Skeletal muscle tissue (tissue), 4 donors: ENCODE data around the gene SVIL. TPM values are rescaled to one million over a fixed set of nuclear protein-coding genes. Genes with fewer than 3 reads are reported as not detected.
"Not testable (repeated sequence)": the region's sequence is repeated elsewhere in the genome, so short reads cannot be mapped to it uniquely, and the experiment has no call there.

Experiments
- H3K27ac ChIP-seq: one replicate; pipeline ENCODE4 v1.7.0; 2013; ENCODE audit warnings: mild to moderate bottlenecking, low read depth, low read length, inconsistent platforms
- H3K27me3 ChIP-seq, 3 donors: one replicate each; pipeline ENCODE4 v1.7.0; 2013; ENCODE audit warnings: low read length in 3 of 3; ENCODE audit not compliant: control insufficient read depth in 3 of 3, insufficient read depth in 3 of 3
- H3K36me3 ChIP-seq, 3 donors: one replicate each; pipeline ENCODE4 v1.7.0; 2013; ENCODE audit warnings: low read length in 3 of 3; ENCODE audit not compliant: control insufficient read depth in 3 of 3, insufficient read depth in 3 of 3
- H3K4me1 ChIP-seq, 3 donors: one replicate each; pipeline ENCODE4 v1.7.0; 2013; ENCODE audit warnings: low read length in 3 of 3, mild to moderate bottlenecking in 3 of 3; ENCODE audit not compliant: control insufficient read depth in 3 of 3, insufficient read depth in 3 of 3
- H3K4me3 ChIP-seq, 3 donors: one replicate each; pipeline ENCODE4 v1.7.0; 2013; ENCODE audit warnings: low read length in 3 of 3
- H3K9ac ChIP-seq, 3 donors: one replicate each; pipeline ENCODE4 v1.7.0; 2013; ENCODE audit warnings: low read length in 3 of 3, mild to moderate bottlenecking in 3 of 3, moderate library complexity in 2 of 3, low read depth in 1 of 3
- H3K9me3 ChIP-seq, 3 donors: one replicate each; pipeline ENCODE4 v1.7.0; 2013; ENCODE audit warnings: low read length in 3 of 3; ENCODE audit not compliant: control insufficient read depth in 3 of 3
- total RNA-seq: library from RNA; depleted of rRNA; stranded (reverse); fragments of >200 nt; gene quantifications from one replicate; pipeline ENCODE4 v1.2.3, GENCODE V29; 2014
- donor health status: Osteomylitis.

SVIL gene
- total RNA-seq, 1 donor from 2014 or later = 153 TPM

DNA sequence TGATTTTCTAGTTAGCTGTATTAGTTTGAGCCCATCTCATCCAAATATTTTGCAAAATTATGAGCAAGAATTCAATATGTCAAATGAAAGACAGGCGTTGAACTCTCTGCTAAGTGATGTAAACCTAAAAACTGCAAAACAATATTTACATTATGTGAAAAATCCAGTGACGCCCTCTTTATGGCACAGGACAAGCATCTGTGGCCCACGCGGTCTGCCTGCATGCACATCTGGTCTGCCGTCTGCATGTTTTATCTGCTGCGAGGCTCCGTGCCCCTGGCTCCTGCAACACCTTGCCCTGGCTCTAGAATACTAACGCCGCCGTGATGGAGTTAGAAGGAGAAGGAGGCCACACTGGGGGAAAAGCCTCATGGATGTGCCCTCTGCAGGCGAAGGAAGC is 142.0 kb downstream of the SVIL start:
- Histone ChIP-seq H3K4me1 (peaks cover 0 to 6% (median 0%) of the 10 kb centered on the region in 3 donors), H3K4me3 (no peak overlapping the region), H3K36me3 (peaks cover 67 to 70% (median 68%) of the 10 kb centered on the region in 3 donors), H3K27ac (no peak overlapping the region), H3K27me3 (no peaks in the 10 kb centered on the region), H3K9me3 (no peaks in the 10 kb centered on the region), H3K9ac (no peak overlapping the region)

DNA sequence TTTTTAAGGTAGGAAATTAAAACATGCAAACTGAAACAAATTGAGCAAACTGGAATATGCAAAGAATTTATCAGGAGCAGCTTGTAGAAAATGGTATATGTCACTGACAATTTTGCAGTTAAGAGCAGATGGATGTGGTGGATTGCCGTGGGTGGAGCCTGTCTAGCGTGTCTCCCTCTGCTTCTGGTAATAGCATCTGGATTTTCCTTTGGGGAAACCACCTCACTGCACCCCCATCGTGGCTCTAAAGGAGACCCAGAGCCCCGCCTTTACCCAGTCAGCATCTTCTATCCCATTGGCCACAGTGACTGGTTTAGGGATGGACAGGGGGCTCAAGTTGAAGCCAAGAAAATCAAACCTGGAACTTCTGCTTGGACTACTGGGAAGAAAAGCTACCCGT is 142.9 kb downstream of the SVIL start:
- no peak overlapping the region for H3K9ac ChIP-seq
- peaks cover 71 to 74% (median 72%) of the 10 kb centered on the region in 3 donors for H3K36me3 ChIP-seq
- H3K27ac ChIP-seq = no peak overlapping the region

DNA sequence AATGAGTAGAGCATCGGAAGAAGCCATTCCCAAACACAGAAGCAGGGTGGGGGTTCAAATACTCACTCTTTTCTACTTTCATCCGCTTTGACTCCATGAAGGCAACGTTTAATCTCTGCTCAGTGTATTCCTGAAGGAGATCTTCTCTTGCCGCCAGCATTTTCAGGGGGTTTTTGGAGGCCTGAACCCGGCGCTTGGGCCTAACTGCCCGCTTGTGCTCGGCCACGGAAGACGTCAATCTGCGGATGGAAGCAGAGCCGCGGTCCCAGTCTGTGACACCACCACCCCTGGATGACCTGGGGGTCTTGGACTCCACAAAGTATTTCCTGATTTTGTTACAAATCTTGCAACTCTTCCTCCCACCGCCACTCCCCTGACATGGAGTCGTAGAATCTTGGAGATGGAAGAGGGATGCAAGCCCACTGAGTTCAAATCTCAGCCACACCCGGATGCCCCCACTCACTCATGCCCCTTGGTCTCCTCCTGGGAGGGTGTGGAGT is 143.9 kb downstream of the SVIL start:
- H3K27me3 ChIP-seq, H3K27ac ChIP-seq, H3K9ac ChIP-seq, H3K9me3 ChIP-seq, H3K4me1 ChIP-seq, H3K4me3 ChIP-seq: not testable (repeated sequence)
- H3K36me3 ChIP-seq = peaks cover 77 to 81% (median 78%) of the 10 kb centered on the region in 3 donors

More for the DNA sequence above, 142.9 kb downstream of the SVIL start:
- H3K27me3 ChIP-seq = no peaks in the 10 kb centered on the region
- H3K4me3 ChIP-seq = no peak overlapping the region
- H3K9me3 ChIP-seq = no peaks in the 10 kb centered on the region
- H3K4me1 ChIP-seq = peaks cover 0 to 6% (median 0%) of the 10 kb centered on the region in 3 donors

DNA sequence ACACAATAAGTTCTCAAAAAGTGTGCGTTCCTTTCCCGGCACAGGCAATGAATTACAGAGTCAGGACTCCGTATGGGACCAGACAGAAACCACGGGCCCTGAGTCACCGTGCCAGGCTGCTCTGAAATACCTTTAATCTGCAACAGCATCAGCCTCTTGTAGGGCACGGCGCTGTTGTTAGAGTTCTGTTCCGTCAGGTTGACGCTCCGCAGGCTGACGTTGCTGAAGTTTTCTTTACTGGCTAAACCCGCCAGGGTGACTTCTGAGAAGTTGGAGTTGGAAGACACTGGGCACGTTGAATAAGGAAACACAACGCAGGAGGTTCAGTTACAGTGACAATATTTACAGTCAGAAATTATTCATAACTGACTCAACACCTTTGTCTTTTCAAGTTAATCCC is 146.3 kb downstream of the SVIL start:
- not testable (repeated sequence) for H3K9me3 ChIP-seq, H3K9ac ChIP-seq, H3K27ac ChIP-seq, H3K4me3 ChIP-seq, H3K4me1 ChIP-seq, H3K27me3 ChIP-seq
- H3K36me3 ChIP-seq = peaks cover 72 to 84% (median 83%) of the 10 kb centered on the region in 3 donors

DNA sequence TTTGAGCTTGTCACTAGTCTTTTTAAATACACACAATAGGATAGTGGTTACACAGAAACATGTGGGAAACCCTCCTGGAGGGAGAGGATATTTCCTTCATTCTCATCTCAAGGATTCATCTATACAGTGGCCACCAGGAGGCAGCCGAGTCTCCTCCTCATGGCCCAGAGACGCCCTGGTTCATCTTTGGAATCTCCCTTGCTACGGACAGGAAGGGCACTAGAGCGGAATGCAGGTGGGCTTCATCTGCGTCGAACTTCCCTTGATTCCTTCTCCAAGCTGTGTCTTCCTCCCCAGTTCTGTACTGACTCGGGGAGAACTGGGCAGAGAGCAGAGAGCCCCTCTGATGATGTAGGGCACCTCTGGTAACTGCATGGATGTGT is 146.9 kb downstream of the SVIL start:
- not testable (repeated sequence) for H3K27me3 ChIP-seq, H3K27ac ChIP-seq, H3K9me3 ChIP-seq, H3K9ac ChIP-seq, H3K4me3 ChIP-seq, H3K4me1 ChIP-seq
- peaks cover 69 to 83% (median 83%) of the 10 kb centered on the region in 3 donors for H3K36me3 ChIP-seq

DNA sequence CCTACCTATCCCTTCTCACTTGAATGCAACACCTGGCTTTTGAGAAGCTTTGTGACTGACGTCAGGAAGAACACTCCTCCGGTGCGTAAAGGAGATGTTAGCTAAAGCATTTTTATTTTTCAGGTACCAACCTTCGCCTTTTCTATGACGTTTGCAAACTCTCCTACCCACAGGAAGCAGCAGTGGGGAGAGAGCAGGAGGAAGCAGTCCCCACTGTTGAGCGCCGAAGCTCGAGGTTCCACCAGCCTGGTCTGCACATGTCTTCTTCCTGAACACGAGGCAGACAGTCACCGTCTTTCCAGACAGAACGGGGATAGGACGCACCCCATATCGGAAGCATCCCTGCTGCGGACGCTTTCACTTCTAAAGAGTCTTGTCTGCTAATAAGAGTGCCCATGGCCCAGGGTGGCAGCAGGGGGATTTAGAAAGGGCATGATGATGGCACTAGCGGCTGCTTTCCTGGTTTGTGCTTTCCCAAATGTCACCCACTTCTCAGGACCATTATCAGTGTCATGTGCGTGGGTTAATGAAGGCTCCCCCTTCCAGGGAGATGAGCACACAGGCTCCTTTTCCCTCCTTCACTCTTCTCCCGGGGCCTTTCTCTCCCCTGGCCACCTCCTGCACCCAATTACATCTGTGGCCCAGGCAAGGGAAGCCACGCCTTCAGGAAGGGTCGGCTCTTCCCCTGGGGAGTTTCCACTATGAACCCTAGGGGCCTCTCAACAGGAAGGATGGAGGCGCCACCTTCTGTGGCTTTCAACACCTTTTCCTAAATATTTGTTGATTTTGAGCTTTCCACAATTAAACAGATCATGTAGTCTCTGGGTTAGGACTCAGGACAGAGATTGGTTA is 147.5 kb downstream of the SVIL start:
- not testable (repeated sequence) for H3K27ac ChIP-seq, H3K9ac ChIP-seq, H3K9me3 ChIP-seq, H3K4me1 ChIP-seq, H3K27me3 ChIP-seq, H3K4me3 ChIP-seq
- H3K36me3 ChIP-seq = peaks cover 71 to 84% (median 83%) of the 10 kb centered on the region in 3 donors

DNA sequence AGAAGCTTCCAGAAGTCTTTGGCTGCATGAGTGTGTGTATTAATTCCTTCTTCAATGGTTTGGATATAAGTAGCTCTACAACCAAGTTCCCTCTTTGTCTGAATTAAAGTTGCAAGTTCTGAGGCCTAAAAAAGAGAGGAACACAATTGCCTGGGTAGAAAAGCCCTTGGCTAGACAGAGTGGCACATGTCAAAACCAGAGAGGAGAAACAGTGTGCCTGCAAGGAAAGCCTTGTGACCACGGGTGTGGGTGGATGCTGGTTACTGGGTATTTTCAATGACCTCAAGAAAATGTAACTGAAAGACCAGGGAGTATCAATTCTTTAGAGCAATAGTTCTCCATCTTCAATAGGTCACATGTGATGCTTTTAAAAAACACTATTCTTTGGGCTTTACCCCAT is 148.3 kb downstream of the SVIL start:
- Histone ChIP-seq H3K4me1 (peaks cover 0 to 9% (median 5%) of the 10 kb centered on the region in 3 donors), H3K27me3 (no peaks in the 10 kb centered on the region), H3K4me3 (no peak overlapping the region), H3K9ac (no peak overlapping the region), H3K9me3 (no peaks in the 10 kb centered on the region), H3K36me3 (peaks cover 64 to 81% (median 79%) of the 10 kb centered on the region in 3 donors), H3K27ac (no peak overlapping the region)

DNA sequence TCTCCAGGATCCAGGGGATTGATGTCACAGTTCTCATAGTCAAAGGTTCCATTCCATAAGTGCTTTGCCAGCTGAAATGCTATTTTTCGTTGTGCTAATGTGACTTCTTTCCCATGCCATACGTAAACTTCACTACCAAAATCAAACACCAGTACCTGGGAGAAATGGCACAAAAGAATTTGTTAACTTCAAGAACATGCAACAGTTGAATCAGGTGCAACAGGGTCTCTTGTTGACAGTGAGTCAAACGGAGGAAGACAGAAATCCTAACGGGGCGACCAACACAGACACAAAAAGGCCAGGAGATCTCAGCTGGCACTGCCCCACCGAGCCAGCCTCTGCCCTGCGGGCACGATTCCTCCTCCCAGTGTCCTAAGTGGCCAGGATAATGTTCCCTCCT is 150.1 kb downstream of the SVIL start:
- Histone ChIP-seq H3K4me1 (peaks cover 0 to 15% (median 5%) of the 10 kb centered on the region in 3 donors), H3K36me3 (peaks cover 64 to 89% (median 79%) of the 10 kb centered on the region in 3 donors)
- H3K9ac ChIP-seq, H3K27me3 ChIP-seq, H3K27ac ChIP-seq, H3K4me3 ChIP-seq, H3K9me3 ChIP-seq: not testable (repeated sequence)

DNA sequence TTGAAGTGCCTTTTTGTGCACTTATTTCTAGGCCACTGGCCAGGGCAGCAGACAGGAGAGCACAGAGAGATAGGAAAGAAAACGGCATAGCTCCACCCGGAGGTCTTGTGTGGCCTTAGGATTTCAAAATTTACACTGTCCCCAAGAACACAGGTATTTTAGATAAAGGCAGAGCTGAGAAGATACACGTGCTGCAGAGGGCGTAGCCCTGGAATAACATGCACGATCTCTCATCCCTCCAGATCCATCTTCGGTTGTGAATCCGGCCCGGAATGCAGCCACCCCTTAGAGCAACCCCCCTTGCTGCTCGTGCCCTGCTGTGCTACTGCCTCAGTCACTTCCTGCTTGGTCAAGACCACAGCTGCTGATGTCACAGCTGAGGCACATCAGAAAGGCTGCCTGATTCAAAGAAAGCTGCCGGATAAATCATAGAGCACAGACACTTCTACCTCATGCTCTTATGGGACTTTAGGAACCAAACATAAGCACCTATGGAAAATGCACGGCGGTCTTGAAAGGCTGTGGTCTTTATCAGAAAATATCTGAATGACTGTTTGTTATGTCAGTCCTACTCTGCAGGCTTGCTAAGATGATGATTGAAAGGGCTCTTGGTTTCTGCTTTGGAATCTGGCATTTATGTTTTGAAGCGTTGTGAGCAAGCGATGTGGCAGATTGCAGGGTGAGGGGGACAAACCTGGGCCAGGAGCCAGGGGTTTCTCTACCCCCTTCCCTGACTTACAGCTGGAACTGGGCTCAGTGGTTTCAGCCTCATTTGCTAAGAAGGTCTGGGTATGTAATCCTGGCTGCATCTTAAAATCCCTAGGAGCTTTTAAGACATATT is 152.0 kb downstream of the SVIL start:
- no peak overlapping the region for H3K9ac ChIP-seq
- H3K27me3 ChIP-seq = no peaks in the 10 kb centered on the region
- H3K27ac ChIP-seq = no peak overlapping the region
- no peaks in the 10 kb centered on the region for H3K9me3 ChIP-seq
- no peak overlapping the region for H3K4me3 ChIP-seq
- peaks cover 0 to 28% (median 13%) of the 10 kb centered on the region in 3 donors for H3K4me1 ChIP-seq
- H3K36me3 ChIP-seq = peaks cover 64 to 87% (median 87%) of the 10 kb centered on the region in 3 donors
